Colon (tissue), 2 donors: ENCODE measurements around the gene ZNF117.
"Not testable (repeated sequence)": the region's sequence is repeated elsewhere in the genome, so short reads cannot be mapped to it uniquely, and the experiment has no call there.

Experiments used
- FAIRE-seq: peaks from 2 replicates; lab custom pipeline; 2012; peaks lifted over from hg19 to GRCh38; lab: Jason Lieb, UNC
- donor health status: control.
- donor health status: control.

The ZNF117 gene

DNA sequence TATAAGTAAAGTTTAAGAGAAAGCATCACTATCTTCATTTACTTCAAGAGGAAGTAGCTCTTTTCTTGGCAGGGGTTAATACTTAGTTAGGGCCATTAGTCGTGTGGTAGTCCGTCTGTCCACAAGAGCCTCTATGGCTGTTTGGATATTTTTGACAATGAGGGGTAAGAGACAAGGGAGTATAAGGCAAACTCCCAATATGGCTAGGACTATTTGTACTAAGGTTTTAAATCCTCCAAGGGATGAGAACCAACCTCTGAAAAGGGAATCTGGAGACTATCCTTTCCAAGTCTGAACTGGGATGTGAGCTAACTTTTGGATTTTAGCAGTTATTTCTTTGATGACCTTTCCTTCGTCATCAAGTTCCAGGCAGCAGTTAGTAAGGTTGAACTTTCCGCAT, at the start of gene ZNF117:
TSS of gene ZNF117 (minus strand) at position 101 of the 400 bp plus-strand sequence.
- no peak for FAIRE-seq

DNA sequence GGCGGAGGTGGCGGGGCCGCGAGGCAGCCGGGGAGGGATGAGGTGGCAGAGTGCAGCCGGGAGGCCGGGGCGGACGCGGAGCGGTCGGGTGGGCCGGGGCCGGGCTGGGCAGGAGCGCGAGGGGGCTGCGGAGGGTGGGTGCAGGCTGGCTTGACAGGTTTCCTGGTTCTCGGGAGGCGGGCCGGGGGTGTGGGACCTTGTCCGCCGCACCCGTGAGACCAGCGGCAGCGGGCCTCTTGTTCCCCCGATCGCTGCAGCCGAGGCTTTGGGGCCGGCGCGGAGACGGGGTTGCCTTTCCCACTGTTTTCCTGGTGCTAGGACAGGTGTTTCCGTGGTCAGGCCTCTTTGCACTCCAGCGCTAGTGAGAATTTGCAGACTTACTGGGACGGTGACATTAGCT, 47.9 kb upstream of the ZNF117 start:
- not testable (repeated sequence) for FAIRE-seq

DNA sequence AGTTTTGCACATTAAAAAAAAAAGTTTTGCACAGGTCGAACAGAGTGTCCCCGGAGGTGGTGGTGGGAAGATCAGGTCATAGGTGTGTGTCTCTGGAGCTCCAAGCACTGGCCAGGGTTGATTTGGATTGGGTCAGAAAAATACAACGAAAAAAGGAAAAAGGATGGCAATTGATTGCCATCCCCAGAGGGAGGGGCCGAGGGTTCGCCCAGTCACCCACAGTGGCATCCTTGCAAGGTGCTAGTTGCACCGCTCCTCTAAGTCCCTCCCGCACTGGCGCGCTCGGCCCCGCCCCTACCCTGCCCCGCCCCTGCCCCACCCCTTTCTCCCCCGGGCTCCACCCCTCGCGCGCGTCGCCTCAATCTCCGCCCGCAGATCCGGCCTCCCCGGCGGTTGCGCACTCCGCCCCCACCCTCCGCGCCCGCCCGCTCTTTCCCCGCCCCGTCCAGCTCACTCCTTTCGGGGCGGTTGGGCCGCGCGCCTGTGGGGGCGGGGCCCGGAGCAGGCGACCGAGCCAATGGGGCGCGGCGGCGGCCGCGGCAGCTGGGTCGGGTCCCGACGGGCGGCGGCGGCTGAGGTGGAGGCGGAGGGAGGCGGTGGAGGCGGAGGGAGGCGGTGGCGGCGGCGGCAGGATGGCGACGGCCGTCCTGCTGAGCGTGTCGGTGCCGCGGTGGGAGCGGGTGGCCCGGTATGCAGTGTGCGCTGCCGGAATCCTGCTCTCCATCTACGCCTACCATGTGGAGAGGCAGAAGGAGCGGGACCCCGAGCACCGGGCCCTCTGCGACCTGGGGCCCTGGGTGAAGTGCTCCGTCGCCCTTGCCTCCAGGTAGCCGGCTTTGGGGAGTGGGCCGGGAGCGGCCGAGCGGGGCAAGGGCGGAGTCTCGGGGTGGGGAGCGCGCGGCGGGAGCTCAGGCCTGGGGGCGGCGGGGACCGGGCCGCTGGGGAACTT, 47.2 kb upstream of the ZNF117 start:
- no peak for FAIRE-seq

DNA sequence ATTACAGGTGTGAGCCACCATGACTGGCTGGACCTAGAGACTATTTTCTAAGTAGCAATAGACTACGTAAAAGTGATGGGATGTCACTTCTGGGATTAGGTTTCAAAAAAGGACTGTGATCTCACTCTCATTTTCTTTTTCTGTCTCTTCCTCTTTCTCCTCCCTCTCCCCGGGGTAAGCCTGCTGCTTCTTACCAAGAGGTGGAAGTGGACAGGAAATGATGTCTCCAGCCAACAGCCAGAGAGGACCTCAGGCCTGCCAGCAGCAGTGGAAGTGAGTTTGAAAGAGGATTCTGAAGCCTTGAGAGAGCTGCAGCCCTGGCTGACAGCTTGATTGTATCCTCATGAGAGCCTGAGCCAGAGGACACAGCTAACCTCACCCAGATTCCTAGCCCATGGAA, 45.7 kb upstream of the ZNF117 start:
- FAIRE-seq, result not testable (repeated sequence)

DNA sequence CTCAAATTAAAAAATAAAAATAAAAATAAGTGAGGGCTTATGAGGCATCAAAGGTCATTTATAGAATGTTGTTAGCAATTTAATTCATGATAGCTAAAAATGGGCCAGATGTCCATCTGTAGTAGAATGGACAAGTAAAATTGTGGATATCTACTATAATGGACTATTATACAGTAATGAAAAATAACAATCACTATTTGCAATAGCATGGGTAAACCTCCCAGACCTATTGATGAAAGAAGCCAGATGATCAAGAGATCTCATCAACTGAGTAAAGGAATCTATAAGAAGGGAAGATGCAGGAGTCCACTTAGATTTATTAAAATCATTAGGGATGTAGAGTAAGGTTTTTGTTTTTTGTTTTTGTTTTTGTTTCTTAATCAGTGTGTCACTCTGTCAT, 44.6 kb upstream of the ZNF117 start:
- not testable (repeated sequence) for FAIRE-seq

DNA sequence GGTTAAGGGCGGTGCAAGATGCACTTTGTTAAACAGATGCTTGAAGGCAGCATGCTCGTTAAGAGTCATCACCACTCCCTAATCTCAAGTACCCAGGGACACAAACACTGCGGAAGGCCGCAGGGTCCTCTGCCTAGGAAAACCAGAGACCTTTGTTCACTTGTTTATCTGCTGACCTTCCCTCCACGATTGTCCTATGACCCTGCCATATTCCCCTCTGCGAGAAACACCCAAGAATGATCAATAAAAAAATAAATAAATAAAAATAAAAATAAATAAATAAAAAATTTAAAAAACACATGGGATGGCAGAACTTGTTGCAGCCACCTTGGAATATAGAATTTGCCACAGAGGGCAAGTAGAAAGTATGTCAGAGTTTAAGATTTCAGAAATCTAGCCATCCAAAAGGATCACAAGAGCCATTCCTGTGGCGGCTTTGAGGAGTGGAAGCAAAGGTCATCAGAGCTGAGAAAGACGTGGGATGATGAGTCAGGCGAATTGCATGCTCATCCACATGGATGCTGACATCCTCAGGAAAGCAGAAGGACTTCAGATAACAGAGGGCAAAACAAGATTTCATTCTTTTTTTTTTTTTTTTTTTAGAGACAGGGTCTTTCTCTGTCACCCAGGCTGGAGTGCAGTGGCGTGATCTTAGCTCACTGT, 43.4 kb upstream of the ZNF117 start:
- FAIRE-seq, result not testable (repeated sequence)

DNA sequence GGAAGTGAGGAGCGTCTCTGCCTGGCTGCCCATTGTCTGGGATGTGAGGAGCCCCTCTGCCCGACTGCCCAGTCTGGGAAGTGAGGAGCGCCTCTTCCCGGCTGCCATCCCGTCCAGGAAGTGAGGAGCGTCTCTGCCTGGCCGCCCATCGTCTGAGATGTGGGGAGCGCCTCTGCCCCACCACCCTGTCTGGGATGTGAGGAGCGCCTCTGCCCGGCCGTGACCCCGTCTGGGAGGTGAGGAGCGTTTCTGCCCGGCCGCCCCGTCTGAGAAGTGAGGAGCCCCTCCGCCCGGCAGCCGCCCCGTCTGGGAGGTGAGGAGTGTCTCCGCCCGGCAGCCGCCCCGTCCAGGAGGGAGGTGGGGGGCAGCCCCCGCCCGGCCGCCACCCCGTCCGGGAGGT, 42.6 kb upstream of the ZNF117 start:
- FAIRE-seq, result not testable (repeated sequence)

DNA sequence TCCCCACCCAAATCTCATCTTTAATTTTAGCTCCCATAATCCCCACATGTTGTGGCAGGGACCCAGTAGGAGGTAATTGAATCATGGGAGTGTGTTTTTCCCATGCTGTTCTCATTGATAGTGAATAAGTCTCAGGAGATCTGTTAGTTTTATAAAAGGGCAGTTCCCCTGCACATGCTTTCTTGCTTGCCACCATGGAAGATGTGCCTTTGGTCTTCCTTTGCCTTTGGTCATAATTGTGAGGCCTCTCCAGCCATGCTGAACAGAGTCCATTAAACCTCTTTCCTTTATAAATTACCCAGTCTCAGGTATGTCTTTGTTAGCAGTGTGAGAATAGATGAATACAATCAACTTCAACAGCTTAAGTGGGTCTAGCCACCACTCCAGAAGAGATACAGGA, 34.2 kb upstream of the ZNF117 start:
- FAIRE-seq, result not testable (repeated sequence)

DNA sequence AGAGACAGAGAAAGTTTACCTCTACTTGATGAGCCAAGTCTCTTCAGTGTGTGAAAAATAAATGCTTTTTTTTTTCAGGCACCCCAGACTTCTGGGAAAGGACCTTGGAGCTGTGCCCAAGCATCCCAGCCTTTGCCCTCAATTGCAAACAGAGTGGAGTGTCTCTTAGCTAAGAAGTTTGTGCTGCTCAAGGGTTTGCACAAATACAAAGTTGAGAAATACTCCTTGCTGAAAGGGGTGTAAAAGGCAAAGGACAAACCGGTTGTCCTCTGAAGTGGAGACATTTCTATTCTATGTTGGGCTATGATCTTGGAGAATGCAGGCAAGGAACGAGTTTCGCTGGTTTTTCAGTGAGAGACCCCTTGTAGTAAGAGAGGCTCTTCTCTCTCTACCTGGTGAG, 30.1 kb upstream of the ZNF117 start:
- FAIRE-seq, result not testable (repeated sequence)

DNA sequence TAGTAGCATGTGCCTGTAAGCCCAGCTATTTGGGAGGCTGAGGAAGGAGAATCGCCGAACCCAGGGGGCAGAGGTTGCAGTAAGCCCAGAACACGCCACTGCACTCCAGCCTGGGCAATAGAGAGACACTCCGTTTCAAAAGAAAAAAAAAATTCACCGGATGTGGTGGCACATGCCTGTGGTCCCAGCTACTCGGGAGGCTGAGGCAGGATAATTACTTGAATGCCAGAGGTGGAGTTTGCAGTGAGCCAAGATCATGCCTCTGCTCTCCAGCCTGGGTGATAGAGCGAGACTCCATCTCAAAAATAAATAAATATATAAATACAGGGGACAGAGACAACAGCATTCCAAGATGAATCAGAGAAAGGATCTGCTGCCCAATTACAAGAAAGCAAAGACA, 19.0 kb upstream of the ZNF117 start:
- FAIRE-seq, result not testable (repeated sequence)

DNA sequence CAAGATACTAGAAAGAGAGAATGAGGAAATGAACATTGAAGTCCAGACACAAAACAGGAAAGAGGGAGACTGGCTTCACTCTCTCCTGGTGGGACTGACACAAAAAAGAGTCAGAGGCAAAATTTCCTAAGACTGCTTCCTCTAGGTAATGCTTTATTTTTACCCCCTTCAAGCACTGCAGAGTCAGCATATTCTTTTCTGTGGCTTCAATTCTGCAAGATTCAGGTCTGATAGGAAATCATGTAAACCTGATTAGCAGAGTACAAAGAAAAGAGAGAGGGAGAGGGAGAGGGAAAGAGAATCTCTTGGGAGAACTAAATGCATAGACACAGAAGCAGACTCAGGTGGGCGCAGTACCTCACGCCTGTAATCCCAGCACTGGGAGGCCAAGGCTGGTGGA, 18.6 kb upstream of the ZNF117 start:
- FAIRE-seq, result not testable (repeated sequence)

DNA sequence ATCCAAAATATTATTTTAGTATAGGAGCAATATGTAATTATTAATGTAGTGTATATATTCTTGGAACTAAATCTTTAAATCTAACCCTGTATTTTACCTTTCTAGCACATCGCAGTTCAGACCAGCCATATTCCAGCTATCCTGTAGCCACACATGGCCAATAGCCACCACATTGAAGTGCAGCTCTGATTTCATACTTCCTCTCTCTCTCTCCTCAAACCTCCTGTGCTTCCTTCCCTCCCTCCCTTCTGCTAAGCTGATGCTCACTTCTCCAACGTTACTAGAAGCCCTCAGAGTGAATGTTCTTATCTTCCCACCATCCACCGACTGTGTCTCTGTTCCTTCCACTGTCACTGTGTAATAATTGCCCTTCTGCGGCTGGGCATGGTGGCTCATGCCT, 16.2 kb upstream of the ZNF117 start:
- not testable (repeated sequence) for FAIRE-seq

DNA sequence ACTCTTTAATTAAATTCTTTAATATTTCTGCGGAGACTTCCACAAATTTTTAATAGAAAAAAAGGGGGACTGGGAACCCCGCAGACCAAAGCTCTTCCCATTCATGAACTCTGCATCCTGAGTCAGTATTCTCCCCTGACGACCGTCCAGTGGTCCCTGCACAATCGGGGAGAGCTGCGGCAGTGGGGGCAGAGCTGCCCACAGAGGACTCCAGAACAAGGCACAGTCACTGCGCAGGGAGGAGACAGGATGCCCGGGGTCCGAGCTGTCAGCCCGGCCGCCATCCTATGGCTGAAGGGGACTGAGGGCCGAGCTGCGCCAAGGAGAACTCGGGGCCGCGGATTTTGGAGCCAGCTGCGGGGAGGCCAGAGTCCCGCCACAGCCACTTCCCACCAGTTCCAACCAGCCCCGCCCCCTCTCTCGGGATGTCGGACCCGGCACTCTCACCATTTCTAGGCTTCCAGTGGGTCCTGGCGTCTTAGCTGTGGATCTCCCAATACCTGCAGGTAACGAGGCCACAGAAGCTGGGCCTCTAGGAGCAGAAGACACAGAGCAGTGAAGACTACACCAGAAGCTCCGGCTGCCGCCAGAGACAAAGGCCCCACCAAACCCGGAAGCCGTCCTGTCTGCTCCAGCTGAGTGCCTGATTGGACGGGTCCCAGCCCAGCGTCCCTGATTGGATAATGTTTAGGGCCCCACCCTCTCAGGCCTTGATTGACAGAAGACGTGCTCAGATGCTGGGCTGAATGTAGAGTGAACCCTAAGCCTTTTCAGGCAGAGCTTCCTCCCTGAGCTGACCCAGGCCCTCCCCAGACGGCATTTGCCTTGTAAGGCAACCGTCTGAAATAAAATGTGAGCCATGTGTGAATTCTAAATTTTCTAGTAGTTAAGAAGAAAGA, 15.5 kb upstream of the ZNF117 start, which contains the start of gene ERV3-1:
TSS of gene ERV3-1 (minus strand) at position 594 of the 899 bp plus-strand sequence. CDS start 13,661 bp downstream, outside the sequence.
- no peak for FAIRE-seq

DNA sequence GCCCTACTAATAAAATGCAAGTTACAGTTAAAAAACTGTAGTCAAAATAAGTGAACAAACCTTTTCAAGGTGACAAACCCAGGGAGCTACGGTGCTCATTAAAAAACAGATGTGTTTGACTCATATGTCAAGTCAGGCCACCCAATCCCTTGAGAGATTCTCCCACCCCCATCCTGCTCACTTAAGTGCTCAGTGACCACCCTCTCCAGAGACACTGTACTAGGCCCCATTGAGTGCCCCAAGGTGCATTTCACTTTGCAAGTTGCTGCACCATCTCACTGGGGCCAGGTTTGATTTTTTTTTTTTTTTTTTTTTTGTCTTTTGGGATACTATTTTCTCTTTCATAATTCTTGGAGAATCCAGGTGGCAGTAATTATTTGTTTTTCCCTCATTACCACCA, 13.7 kb upstream of the ZNF117 start:
- FAIRE-seq, result no peak

DNA sequence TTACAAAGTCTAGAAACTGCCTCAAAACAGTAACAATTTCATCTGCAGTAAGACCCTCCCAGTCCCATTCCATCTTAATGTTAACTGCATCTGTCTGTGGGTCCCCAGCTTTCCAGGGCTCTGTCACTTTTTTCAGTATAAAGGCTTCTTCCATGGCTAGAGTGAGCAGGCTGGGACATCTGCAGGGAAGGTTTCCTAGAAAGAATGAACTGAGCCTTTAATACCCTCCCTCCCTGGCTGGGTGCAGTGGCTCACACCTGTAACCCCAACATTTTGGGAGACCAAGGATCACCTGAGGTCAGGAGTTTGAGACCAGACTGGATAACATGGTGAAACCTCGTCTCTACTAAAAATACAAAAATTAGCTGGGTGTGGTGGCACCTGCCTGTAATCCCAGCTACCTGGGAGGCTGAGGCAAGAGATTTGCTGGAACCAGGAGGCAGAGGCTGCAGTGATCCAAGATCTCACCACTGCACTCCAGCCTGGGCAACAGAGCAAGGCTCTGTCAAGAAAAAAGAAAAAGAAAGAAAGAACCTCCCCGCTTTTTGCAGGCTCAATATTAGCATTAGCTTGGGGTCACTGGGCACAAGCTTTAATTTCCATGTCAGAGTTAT, 12.2 kb upstream of the ZNF117 start:
- FAIRE-seq, result no peak

DNA sequence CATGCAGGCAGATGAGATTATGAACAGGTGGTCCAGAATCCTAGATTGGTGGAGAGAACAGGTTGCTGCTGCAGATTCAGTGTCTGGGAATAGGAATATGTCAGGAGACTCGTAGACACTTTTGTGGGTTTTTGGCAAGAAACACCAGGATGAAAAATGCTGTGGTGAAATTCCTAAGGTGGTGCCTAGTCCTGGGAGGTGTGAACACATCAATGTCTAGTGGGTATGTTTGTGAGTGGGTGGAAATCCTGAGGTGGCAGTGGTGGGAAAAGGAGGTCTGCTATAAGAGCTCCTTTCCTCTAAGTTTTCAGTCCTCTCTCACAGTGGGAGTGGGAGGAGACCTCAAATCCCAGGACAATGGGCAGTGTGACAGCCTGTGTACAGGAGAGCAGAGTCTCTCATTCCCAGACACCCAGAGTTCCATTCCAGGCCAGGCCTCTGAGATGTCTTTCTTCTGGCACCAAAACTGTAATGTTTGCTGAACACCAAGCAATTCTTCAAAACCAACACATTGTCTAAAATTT, 10.5 kb upstream of the ZNF117 start:
- no peak for FAIRE-seq

DNA sequence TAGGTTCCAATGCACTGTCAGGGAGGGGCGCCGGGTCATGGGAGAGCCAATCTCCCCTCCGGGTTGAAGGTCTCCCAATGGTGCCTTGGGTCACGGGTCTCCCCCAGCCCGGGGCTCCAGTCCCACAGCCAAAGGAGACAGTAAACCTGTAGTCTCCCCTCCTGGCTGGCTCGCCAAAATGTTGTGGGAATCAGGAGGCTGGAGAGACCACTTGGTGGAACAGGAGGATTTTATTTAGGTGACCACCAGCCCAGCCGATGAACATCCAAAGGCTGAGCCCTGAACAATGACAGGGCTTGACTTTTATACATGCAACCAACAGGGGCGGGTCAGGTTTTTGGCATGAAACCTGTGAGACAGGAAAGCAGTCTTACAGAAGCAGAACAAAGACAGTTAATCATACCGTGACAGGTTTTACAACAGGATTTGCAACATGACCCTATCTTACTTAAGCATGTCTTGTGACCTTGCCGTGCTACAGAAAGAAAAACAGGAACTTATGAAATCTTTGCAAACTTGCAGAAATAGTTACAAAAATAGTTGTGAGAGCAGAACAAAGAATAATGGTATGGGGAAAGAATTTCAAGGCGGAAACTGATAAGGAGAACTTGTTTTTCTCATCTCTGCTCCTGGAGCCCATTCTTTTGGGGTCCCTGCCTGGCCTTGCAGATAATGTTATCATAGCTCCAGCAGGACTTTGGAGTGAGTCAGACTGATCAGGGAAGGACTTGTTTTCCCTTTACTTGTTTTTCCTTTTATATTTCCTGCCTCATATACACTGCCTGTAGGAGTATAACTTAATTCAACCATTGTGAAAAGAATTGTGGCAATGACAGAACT, 8.5 kb upstream of the ZNF117 start:
- FAIRE-seq, result no peak

DNA sequence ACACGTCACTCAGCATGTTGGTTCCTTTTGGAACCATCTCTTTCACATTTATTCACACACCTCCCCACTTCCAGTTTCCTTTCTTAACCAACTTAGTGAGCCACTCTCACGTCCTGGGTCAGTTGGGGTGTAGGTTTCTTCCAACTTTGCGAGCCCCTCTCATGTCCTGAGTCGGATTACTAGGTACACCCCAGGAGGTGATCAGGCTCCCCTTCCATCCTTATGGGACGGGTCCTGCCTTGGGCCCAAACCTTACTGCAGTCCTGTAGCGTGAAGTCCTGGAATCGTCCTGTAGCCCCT, 8.0 kb upstream of the ZNF117 start:
- no peak for FAIRE-seq

DNA sequence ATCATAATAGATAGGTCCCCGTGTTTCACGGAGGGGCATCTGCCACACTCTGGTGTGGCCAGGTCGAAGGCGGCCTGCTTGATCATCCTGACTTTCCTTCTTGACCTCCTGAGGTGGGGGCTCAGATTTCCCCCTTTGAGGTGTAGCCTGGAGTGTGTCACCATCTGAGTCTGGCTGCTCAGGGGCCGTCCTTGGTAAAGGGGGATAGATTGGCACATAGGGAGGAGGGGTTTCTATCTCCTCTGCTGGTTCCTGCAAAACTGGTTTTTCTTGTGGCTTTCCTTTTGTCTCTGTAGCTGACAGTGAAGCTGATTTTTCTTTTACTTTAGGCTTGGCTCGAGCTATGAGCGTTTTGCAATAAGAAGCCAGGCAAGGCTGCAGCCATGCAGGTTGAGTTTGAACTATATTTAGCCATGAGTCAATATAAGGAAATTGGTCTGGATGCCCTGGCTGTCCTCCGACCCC, 7.1 kb upstream of the ZNF117 start:
- no peak for FAIRE-seq

DNA sequence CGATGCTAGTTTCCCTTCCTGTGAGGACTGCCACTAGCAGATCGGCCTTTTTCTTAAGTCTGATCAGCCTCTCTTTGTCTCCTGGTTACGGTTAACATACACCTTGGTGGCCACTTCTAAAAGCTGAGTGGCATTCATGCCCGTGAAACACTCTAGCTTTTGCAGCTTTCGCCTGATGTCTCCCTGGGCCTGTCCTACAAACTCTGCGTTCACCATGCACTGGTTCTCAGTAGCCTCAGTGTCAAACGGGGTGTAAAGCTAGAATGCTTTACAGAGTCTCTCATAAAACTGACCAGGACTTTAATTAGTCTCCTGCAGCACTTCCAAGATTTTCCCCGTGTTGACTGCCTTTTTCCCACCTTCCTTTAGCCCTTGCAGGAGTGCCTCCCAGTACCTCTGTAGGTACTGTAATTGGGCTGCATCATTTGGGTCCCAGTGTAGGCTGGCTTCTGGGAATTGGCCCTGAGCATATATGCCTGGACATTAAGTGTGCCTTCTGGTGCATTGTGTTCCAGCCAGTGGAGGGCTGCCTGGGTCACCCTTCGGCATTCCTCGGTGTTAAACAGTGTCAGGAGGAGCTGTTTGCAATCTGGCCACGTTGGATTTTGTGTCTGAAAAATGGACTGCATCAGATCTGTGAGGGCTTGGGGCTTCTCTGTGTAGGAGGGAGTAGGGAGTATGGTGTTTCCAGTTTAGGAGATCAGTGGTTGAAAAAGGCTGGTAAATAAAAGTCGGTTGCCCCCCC, 6.5 kb upstream of the ZNF117 start:
- no peak for FAIRE-seq
